PFSK-1 (cell line): ENCODE measurements around the gene MBD5.

Experiments
- FOXP2 ChIP-seq: optimal IDR thresholded peaks from 2 replicates; pipeline ENCODE3; 2011; ENCODE audit warnings: borderline replicate concordance, control low read depth, inconsistent platforms; ENCODE audit not compliant: insufficient read depth; ENCODE audit errors: extremely low read length, extremely low read depth
- POLR2AphosphoS5 ChIP-seq: IDR thresholded peaks from 2 replicates; pipeline ENCODE4 v1.6.1; 2012; ENCODE audit warnings: low read depth, mild to moderate bottlenecking, control low read depth, low read length, moderate library complexity
- SIN3A ChIP-seq: IDR thresholded peaks from 2 replicates; pipeline ENCODE4 v1.6.1; 2012; ENCODE audit warnings: mild to moderate bottlenecking, low read length, moderate library complexity, borderline replicate concordance; ENCODE audit not compliant: insufficient read depth
- TAF1 ChIP-seq: IDR thresholded peaks from 2 replicates; pipeline ENCODE4 v1.6.1; 2012; ENCODE audit warnings: low read length, control low read depth, borderline replicate concordance; ENCODE audit not compliant: insufficient read depth
- TF ChIP-seq, protein P1 (sequence below), 2 experiments: IDR thresholded peaks; 2 replicates each; pipeline versions ENCODE4 v1.6.1 to v1.8.0; 2011 to 2012; ENCODE audit warnings: low read depth in 2 of 2, low read length in 2 of 2, control low read depth in 1 of 2, inconsistent platforms in 1 of 2, mild to moderate bottlenecking in 1 of 2, moderate library complexity in 1 of 2; ENCODE audit not compliant: insufficient read depth in 1 of 2

MBD5 gene

DNA sequence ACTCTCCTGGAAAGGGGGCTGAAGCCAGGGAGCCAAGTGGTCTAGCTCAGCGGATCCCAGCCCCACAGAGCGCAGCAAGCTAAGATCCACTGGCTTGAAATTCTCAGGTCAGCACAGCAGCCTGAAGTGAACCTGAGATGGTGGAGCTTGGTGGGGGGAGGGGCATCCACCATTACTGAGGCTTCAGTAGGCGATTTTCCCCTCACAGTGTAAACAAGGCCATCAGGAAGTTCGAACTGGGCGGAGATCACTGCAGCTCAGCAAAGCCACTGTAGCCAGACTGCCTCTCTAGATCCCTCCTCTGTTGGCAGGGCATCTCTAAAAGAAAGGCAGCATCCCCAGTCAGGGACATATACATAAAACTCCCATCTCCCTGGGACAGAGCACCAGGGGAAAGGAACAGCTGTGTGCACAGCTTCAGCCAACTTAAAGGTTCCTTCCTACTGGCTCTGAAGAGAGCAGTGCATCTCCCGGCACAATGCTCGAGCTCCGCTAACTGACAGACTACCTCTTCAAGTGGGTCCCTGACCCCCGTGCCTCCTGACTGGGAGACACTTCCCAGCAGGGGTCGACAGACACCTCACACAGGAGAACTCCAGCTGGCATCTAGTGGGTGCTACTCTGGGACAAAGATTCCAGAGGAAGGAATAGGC is 341.4 kb downstream of the MBD5 start:
- no peak for TF ChIP-seq POLR2AphosphoS5
- no peak for TF ChIP-seq FOXP2
- TF ChIP-seq TAF1: no peak
- TF ChIP-seq, protein P1, sequence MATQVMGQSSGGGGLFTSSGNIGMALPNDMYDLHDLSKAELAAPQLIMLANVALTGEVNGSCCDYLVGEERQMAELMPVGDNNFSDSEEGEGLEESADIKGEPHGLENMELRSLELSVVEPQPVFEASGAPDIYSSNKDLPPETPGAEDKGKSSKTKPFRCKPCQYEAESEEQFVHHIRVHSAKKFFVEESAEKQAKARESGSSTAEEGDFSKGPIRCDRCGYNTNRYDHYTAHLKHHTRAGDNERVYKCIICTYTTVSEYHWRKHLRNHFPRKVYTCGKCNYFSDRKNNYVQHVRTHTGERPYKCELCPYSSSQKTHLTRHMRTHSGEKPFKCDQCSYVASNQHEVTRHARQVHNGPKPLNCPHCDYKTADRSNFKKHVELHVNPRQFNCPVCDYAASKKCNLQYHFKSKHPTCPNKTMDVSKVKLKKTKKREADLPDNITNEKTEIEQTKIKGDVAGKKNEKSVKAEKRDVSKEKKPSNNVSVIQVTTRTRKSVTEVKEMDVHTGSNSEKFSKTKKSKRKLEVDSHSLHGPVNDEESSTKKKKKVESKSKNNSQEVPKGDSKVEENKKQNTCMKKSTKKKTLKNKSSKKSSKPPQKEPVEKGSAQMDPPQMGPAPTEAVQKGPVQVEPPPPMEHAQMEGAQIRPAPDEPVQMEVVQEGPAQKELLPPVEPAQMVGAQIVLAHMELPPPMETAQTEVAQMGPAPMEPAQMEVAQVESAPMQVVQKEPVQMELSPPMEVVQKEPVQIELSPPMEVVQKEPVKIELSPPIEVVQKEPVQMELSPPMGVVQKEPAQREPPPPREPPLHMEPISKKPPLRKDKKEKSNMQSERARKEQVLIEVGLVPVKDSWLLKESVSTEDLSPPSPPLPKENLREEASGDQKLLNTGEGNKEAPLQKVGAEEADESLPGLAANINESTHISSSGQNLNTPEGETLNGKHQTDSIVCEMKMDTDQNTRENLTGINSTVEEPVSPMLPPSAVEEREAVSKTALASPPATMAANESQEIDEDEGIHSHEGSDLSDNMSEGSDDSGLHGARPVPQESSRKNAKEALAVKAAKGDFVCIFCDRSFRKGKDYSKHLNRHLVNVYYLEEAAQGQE (IDR thresholded peaks at IDR 0.05; ENCODE audit: insufficient read depth in 1 of 2, low read depth in 2 of 2, low read length in 2 of 2): no peak
- no peak for TF ChIP-seq SIN3A

DNA sequence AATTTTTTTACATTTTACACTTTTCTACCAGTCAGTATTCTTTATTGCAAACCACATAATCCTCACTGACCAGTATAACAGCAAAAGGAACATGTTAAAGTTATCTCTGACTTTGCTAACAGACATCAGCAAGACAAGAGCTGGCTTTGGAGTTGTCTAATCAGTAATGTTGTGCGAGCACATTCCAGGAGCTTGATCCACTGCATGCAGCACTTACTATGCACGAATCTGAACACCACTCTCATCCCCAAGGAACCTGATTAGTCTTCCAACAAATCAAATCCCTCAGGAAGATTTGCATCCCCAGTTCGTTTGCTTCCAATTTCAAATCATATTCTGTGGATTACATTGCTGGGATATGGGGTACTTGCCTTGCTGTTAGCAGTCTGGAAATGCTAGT is 354.3 kb downstream of the MBD5 start:
- no peak for TF ChIP-seq SIN3A
- TF ChIP-seq, protein P1 (IDR thresholded peaks at IDR 0.05; ENCODE audit: insufficient read depth in 1 of 2, low read depth in 2 of 2, low read length in 2 of 2): no peak
- TF ChIP-seq POLR2AphosphoS5: no peak
- TF ChIP-seq TAF1: no peak
- TF ChIP-seq FOXP2: no peak

- TF ChIP-seq POLR2AphosphoS5: no peak
- TF ChIP-seq FOXP2: no peak
- TF ChIP-seq TAF1: no peak
- TF ChIP-seq SIN3A: no peak
Measured at GRCh38 chr2:148391324-148391723, 370.4 kb downstream of the MBD5 start.

DNA sequence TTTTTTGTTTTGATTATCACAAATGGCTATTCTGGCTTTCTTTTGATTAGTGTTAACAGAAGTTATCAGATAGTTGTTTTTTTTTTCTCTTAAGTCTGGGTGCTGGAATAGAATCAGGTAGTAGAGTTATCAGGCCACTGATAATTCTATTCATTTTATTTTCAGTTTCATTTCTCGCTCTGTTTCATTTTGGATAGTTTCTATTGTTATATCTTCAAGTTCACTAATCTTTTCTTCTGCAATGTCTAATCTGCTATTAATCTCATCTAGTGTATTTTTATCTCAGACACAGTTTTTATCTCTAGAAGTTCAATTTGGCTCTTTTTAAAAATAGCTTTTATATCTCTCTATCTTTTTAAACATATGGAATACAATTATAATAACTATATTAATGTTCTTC is 381.9 kb downstream of the MBD5 start:
- TF ChIP-seq, protein P1 (IDR thresholded peaks at IDR 0.05; ENCODE audit: insufficient read depth in 1 of 2, low read depth in 2 of 2, low read length in 2 of 2): no peak
- no peak for TF ChIP-seq TAF1
- no peak for TF ChIP-seq SIN3A
- no peak for TF ChIP-seq FOXP2
- no peak for TF ChIP-seq POLR2AphosphoS5

- TF ChIP-seq FOXP2: no peak
Measured at GRCh38 chr2:148410899-148411298, 390.0 kb downstream of the MBD5 start.

- TF ChIP-seq, protein P1 (IDR thresholded peaks at IDR 0.05; ENCODE audit: insufficient read depth in 1 of 2, low read depth in 2 of 2, low read length in 2 of 2): no peak
- TF ChIP-seq TAF1 (no peak), FOXP2 (no peak), SIN3A (no peak), POLR2AphosphoS5 (no peak)
Measured at GRCh38 chr2:148416248-148416647, 395.4 kb downstream of the MBD5 start.
